ENCODE results near the gene LOXHD1. TPM values are rescaled to one million over a fixed set of nuclear protein-coding genes. Genes with fewer than 3 reads are reported as not detected.

The LOXHD1 gene
- polyA plus RNA-seq (2011; rRNA removed) (not detected in 2 replicates), polyA minus RNA-seq (2011; rRNA and poly(A)+ RNA removed) (not detected in 2 replicates)

- Histone ChIP-seq H3K27ac (ENCODE audit: low read depth, low read length) (no peak within 1 kb of the TSS), H3K4me3 (ENCODE audit: low read depth, low read length) (no peak within 1 kb of the TSS), H3K27me3 (ENCODE audit: control insufficient read depth, insufficient read depth, low read length) (peaks cover 2% of the 10 kb centered on the region), H3K9me3 (ENCODE audit: control insufficient read depth, insufficient read depth, low read length) (no peaks in the 10 kb centered on the region)
- ChIA-PET CTCF (interaction anchor here (0.6 to 5.9 kb wide), 53 partner anchors 8 to 992 kb away, joined by 3 to 117 read pairs (median 4); partner anchors contain the start of gene ATP5F1A), POLR2A (interaction anchor here (0.7 to 1.0 kb wide), 2 partner anchors 15 to 484 kb away, joined by 3 read pairs; a partner anchor contains a TSS)
- no peak for TF ChIP-seq CTCF (IDR thresholded peaks at IDR 0.05; ENCODE audit: low read depth, low read length)
- no peak for DNase-seq (ENCODE audit: low read depth, low spot score)
These were observed at the start of gene LOXHD1 for GRCh38 chr18:46657115-46657955. LOXHD1 (minus strand) TSS chr18:46657220; CDS start chr18:46657033, 187 bp downstream.

- H3K27ac ChIP-seq (ENCODE audit: low read depth, low read length), result no peak overlapping the region
- H3K4me3 ChIP-seq (ENCODE audit: low read depth, low read length), result no peak overlapping the region
- no peak for TF ChIP-seq CTCF (IDR thresholded peaks at IDR 0.05; ENCODE audit: low read depth, low read length)
- CTCF ChIA-PET, result no interaction called here
- H3K27me3 ChIP-seq (ENCODE audit: control insufficient read depth, insufficient read depth, low read length), result no peaks in the 10 kb centered on the region
- H3K9me3 ChIP-seq (ENCODE audit: control insufficient read depth, insufficient read depth, low read length), result no peaks in the 10 kb centered on the region
- POLR2A ChIA-PET, result no interaction called here
- DNase-seq (ENCODE audit: low read depth, low spot score), result no peak
These were observed 48.5 kb upstream of the LOXHD1 start for GRCh38 chr18:46705521-46705920.

GRCh38 chr18:46704816-46705215 lies 47.8 kb upstream of the LOXHD1 start:
- H3K27ac ChIP-seq (ENCODE audit: low read depth, low read length), result no peak overlapping the region
- POLR2A ChIA-PET, result no interaction called here
- CTCF ChIA-PET, result no interaction called here
- no peak for DNase-seq (ENCODE audit: low read depth, low spot score)
- no peak overlapping the region for H3K4me3 ChIP-seq (ENCODE audit: low read depth, low read length)
- H3K27me3 ChIP-seq (ENCODE audit: control insufficient read depth, insufficient read depth, low read length), result no peaks in the 10 kb centered on the region
- no peaks in the 10 kb centered on the region for H3K9me3 ChIP-seq (ENCODE audit: control insufficient read depth, insufficient read depth, low read length)
- TF ChIP-seq CTCF (IDR thresholded peaks at IDR 0.05; ENCODE audit: low read depth, low read length), result no peak

GRCh38 chr18:46704189-46704588 lies 47.2 kb upstream of the LOXHD1 start:
- POLR2A ChIA-PET, result no interaction called here
- no peak for DNase-seq (ENCODE audit: low read depth, low spot score)
- no peak overlapping the region for H3K27ac ChIP-seq (ENCODE audit: low read depth, low read length)
- H3K9me3 ChIP-seq (ENCODE audit: control insufficient read depth, insufficient read depth, low read length), result no peaks in the 10 kb centered on the region
- CTCF ChIA-PET, result no interaction called here
- TF ChIP-seq CTCF (IDR thresholded peaks at IDR 0.05; ENCODE audit: low read depth, low read length), result no peak
- H3K4me3 ChIP-seq (ENCODE audit: low read depth, low read length), result no peak overlapping the region
- no peaks in the 10 kb centered on the region for H3K27me3 ChIP-seq (ENCODE audit: control insufficient read depth, insufficient read depth, low read length)

- DNase-seq (ENCODE audit: low read depth, low spot score), result no peak
- Histone ChIP-seq H3K4me3 (ENCODE audit: low read depth, low read length) (no peak overlapping the region), H3K9me3 (ENCODE audit: control insufficient read depth, insufficient read depth, low read length) (no peaks in the 10 kb centered on the region), H3K27me3 (ENCODE audit: control insufficient read depth, insufficient read depth, low read length) (no peaks in the 10 kb centered on the region), H3K27ac (ENCODE audit: low read depth, low read length) (no peak overlapping the region)
- TF ChIP-seq CTCF (IDR thresholded peaks at IDR 0.05; ENCODE audit: low read depth, low read length), result no peak
- CTCF ChIA-PET, result no interaction called here
- POLR2A ChIA-PET, result no interaction called here
These were observed 45.5 kb upstream of the LOXHD1 start for GRCh38 chr18:46702471-46702870.
